HG03378 (cell line): ENCODE data around the gene WNT2.
"Not testable (repeated sequence)": the region's sequence is repeated elsewhere in the genome, so short reads cannot be mapped to it uniquely, and the experiment has no call there.

Experiments used
- ATAC-seq: cut with Tn5 transposase; IDR thresholded peaks from one replicate; pipeline ENCODE4 v1.9.1; 2021; ENCODE audit warnings: mild to moderate bottlenecking, moderate library complexity; ENCODE audit not compliant: unreplicated experiment

WNT2 gene

DNA sequence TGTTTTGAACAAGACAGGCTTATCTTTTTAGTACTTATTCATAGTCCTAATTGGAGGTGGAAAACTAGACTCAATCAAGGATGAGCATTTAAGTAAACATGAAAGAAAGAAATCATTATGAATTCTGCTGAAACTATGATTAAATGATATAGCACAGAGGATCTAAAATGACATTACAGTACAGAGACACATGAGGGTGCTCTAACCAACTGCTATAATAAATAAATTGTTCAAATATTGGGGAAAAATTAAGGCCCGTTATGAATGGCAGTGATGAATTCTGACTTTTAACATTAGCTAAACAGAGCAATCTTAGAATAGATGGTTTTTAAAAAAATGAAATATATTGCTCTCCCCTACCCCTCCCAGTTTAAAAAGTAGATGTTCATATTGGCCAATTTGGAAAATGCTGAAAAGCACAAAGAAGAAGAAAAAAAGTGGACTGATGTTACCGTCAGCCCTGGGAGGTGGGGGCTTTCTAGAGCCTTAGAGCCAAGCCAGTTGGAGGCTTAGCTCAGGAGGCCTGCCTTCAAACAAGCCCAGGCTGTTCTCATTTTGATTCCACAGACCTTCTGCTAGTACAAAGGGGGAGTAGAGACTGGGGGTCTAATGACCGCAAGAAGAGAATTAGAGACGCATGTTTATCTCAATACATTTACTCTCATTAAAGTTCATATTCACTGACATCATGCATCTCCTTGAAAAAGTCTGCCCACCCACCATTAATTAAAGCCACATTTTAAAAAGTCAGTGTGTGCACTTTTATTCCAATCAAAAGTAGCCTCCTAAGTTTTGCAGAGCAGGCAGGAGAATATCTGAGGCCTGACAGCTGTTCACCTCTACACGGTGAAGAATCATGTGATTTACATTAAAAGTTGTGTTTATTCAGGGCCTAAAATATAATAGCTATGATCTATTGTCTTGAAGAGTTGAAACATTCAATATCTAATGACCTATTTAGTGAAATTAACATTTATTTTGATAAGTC, 10.0 kb downstream of the WNT2 start:
- no peak for ATAC-seq

DNA sequence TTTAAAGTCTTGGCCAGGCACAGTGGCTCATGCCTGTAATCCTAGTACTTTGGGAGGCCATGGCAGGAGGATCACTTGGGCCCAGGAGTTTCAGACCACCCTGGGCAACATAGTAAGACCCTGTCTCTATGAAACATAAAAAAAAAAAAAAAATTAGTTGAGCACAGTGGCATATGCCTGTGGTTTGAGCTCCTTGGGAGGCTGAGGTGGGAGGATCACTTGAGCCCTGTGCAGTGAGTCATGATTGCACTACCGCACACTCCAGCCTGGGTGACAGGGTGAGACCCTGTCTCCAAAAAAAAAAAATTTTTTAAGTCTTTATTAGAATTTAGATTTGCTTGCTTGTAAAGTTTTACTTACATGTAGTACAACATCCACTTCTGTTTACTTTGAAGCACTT, 14.0 kb downstream of the WNT2 start:
- no peak for ATAC-seq

DNA sequence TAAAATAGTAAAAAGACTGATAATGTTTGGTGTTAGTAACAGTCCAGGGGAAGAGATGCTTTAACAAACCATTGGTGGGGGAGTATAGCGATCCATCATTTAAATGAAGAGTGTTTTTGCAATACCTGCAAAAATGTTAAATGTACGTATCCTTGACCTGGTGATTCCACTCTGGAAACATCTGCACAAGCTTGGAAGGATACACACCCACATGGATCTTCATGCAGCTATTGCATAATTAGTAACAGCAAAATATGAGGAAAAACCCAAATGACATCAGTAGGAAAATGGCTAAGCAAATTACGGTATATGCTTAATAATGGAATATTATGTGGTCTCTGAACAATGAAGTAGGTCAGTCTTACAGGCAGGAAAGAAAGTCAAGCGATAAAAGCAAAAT, 20.5 kb downstream of the WNT2 start:
- ATAC-seq = no peak

- ATAC-seq = not testable (repeated sequence)
Observed at GRCh38 chr7:117300506-117300905, 22.4 kb downstream of the WNT2 start.

DNA sequence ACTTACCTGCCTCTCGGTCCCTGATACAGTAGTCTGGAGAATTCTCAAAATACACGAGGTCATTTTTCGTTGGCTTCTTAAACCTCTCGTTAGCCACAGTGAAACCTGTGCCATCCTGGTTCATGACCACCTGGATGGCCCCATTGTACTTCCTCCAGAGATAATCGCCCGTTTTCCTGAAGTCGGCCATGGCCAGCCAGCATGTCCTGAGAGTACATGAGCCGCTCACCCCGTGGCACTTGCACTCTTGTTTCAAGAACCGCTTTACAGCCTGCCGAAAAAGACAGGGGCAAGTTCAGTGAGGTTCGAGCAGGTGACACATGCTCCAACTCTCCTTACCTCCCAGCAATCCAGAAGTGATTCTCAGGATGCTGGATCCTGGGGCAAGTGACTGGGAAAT, 25.3 kb downstream of the WNT2 start:
- ATAC-seq = no peak

DNA sequence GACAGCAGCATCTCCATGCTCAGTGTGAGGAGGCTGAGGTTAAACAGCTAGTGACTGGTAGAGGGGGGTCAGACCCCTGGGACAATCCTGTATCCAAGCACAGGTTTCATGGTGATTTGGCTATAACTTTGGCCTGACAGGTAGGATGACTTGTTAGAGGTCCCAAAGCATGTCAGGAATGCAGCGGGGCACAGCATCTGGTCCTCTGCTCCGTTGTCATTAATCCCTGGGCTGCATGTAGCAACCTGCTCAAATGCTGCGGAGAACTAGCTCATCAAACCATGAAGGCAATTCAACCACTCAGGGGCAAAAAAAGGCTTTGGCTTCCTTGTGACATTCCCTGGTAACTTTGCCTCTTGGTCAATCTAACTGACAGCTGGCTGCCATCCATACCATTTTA, 26.8 kb downstream of the WNT2 start:
- no peak for ATAC-seq

GRCh38 chr7:117285826-117286225, 37.0 kb downstream of the WNT2 start:
- ATAC-seq = no peak

DNA sequence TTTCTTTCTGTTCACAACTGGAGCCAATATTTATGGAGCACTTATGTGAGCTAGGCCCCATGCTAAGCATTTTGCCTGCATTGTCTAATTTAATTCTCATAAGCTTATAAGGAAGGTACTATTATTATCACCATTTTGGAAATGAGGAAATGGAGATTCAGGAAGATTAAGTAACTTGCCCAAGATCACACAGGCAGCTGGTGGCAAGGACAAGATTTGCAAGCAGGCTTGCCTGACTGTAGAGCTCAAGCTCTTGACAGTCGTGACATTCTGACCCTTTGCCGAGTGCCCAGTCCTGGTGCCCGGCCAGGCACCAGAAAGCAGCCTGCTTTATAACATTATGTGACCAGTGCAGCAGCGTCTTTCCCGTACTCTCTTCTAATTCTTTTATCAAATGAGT, 38.2 kb downstream of the WNT2 start:
- ATAC-seq = no peak

DNA sequence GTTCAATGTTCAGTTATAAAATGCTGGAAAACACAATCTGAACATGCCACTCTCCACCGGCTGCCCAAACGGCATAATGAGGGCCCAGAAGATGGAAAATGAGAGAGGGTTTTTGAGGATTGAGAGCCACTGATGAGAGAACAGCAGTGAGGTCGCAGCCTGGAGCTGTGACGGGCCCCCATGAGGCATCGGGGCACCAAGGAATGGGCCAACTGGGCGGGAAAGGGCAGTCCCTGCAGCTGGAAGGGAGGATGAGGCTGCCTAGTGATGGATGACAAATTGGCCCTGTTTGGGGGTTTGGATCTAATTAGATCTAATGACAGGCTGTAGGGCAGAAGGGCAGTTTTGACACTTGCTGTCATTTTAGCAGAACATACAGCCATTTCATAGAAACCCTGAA, 39.1 kb downstream of the WNT2 start:
- ATAC-seq = no peak

GRCh38 chr7:117283371-117283770, 39.5 kb downstream of the WNT2 start:
- no peak for ATAC-seq

GRCh38 chr7:117282239-117282812, 40.5 kb downstream of the WNT2 start:
- no peak for ATAC-seq

DNA sequence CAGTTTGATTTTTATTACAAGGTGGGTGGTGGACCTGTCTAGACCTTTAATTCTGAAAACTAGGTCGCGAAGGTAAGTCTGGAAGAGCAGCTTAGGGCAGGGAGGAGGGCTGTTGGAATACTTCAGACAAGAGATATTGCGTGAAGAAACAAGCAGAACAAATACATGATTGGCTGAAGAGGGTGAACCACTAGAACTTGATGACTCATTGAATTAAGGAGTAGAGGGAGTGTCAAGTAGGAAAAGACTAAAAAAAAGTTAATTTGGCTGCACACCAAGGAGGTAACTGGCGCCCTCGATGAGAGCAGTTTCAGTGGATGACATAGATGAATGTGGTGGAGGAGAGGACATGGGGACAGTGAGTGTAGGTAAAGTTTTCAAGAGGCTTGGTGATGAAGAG, 41.3 kb downstream of the WNT2 start:
- ATAC-seq = no peak

DNA sequence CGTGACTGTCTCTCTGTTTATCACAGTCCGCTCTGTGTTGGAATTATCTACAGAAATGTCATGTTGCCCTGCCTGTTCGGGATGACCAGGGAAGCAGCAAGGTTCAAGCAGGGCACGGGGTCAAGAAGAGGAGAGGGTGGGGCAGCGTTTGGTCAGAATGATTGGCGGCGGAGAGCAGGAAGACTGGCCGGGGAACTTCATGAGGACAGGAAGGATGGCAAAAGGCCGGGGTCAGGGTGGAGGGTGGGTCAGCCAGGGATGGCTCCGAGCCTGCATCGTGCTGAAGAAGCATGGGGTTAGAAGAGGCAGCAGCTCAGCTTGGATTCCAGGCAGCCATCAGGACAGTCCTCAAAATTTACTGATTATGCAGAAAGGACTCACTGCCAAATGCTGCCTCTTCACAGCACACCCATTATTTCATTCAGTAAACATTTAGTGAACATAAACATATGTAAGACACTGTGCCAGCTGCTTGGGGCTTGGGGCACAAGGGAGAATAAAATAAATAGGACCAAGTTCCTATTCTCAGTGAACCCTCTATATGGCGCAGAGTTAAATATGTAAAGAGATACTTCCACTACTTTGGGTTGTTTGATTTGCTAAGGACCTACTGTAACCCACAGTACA, 42.8 kb downstream of the WNT2 start:
- ATAC-seq = no peak

- ATAC-seq = no peak
Observed at GRCh38 chr7:117279203-117279602, 43.7 kb downstream of the WNT2 start.

DNA sequence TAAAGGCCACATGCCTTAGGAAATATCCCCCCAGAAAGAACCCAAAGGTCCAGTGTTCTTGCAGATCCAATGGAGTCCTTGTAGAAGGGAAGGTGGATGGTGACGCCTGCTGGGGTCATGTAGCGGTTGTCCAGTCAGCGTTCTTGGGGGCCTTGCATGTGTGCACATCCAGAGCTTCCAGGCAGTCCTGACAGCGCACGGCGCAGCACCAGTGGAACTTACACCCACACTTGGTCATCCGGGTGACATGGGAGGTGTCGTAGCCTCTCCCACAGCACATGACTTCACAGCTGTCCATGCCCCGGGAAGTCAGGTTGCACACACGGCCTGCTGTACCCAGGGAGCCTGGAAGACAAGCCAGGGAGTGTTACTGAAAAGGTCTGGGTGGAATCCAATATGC, 44.8 kb downstream of the WNT2 start:
- ATAC-seq = no peak

- no peak for ATAC-seq
Observed at GRCh38 chr7:117277576-117277975, 45.3 kb downstream of the WNT2 start.

GRCh38 chr7:117274951-117275350, 47.9 kb downstream of the WNT2 start:
- no peak for ATAC-seq

DNA sequence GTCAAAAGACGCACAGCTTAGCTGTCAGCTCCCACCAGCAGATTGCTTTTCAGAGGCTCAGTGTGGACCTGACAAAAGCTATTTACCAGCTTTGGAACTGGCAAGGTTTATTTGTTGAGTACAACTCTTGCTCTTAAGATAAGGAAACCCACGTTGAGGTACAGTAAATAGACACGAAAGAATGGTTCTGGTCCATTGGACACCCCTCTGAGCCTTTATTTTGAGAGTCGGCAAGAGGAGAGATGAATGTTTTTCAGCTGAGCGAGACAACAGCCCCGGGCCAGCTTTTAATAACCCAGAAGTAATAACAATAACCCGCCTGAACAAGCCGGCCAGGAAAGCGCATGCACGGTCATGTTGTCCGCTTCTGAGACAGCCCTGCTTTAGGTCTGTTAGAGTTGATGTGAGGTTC, 49.0 kb downstream of the WNT2 start:
- no peak for ATAC-seq

DNA sequence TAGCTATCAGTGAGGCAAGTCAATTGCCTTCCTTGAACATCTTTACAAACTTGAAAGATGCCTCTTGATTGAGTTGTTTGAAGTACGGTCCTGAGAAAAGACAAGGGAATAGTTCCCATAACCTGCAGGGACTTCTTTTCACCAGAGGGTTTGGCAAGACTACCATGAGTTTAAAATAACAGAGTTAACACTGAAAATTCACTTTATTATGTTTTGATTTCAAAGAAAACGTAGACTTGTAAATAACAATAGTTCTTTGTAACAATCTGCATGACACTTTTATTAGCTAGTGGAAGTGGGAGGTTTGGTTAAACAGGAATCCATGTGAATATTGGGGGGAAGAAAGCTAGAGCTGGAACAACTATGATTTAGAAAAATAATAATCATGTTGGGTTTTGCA, 49.5 kb downstream of the WNT2 start:
- no peak for ATAC-seq

GRCh38 chr7:117272017-117272759, 50.7 kb downstream of the WNT2 start:
- no peak for ATAC-seq

GRCh38 chr7:117271566-117271965, 51.3 kb downstream of the WNT2 start:
- ATAC-seq = no peak
